Activated T-cell treated with anti-CD3 and anti-CD28 coated beads for 48 hours (primary cell): ENCODE results near the gene STK32C.
A peak's percentile ranks its signal among the peaks of the same experiment; 100 is the strongest.

ENCODE experiments used
- DNase-seq: peaks from one replicate; pipeline ENCODE4 v3.0.0-alpha.2; 2020; ENCODE audit warnings: low read depth

The STK32C gene

GRCh38 chr10:132198068-132198370 is 109.7 kb downstream of the STK32C start:
- no peak for DNase-seq

- no peak for DNase-seq
Observed at GRCh38 chr10:132197271-132198067, 110.3 kb downstream of the STK32C start.

GRCh38 chr10:132196178-132197113 is 111.3 kb downstream of the STK32C start:
- no peak for DNase-seq

- no peak for DNase-seq
Observed at GRCh38 chr10:132195366-132196075, 112.2 kb downstream of the STK32C start.

- DNase-seq = no peak
Observed at GRCh38 chr10:132194726-132195125, 113.0 kb downstream of the STK32C start.

- no peak for DNase-seq
Observed at GRCh38 chr10:132193907-132194552, 113.7 kb downstream of the STK32C start.

- no peak for DNase-seq
Observed at GRCh38 chr10:132192991-132193665, 114.6 kb downstream of the STK32C start.

- DNase-seq = no peak
Observed at GRCh38 chr10:132192076-132192975, 115.4 kb downstream of the STK32C start.

GRCh38 chr10:132189810-132190422 is 117.8 kb downstream of the STK32C start:
- no peak for DNase-seq

GRCh38 chr10:132189016-132189415 is 118.7 kb downstream of the STK32C start:
- DNase-seq = no peak

GRCh38 chr10:132188331-132188730 is 119.4 kb downstream of the STK32C start:
- no peak for DNase-seq

- no peak for DNase-seq
Observed at GRCh38 chr10:132187430-132188138, 120.2 kb downstream of the STK32C start.

GRCh38 chr10:132186488-132187429 is 121.0 kb downstream of the STK32C start, which contains the start of gene DPYSL4:
Gene DPYSL4 (plus strand): TSS chr10:132186948. CDS start chr10:132187064, 116 bp downstream.
- peak; percentile 15 for DNase-seq

GRCh38 chr10:132185601-132186487 is 121.9 kb downstream of the STK32C start:
- peak; percentile 53 for DNase-seq

- DNase-seq = no peak
Observed at GRCh38 chr10:132184816-132185593, 122.7 kb downstream of the STK32C start.

- DNase-seq = no peak
Observed at GRCh38 chr10:132183046-132183445, 124.7 kb downstream of the STK32C start.
